Activated CD8-positive, alpha-beta memory T cell treated with anti-CD3 and anti-CD28 coated beads for 4 hours (primary cell): ENCODE measurements around the gene PTPN4.
"Not testable (repeated sequence)": the region's sequence is repeated elsewhere in the genome, so short reads cannot be mapped to it uniquely, and the experiment has no call there.

Experiments
- DNase-seq, 2 donors: peaks; one replicate each; pipeline ENCODE4 v3.0.0-alpha.2; 2020; ENCODE audit warnings: low read depth in 2 of 2

The PTPN4 gene

DNA sequence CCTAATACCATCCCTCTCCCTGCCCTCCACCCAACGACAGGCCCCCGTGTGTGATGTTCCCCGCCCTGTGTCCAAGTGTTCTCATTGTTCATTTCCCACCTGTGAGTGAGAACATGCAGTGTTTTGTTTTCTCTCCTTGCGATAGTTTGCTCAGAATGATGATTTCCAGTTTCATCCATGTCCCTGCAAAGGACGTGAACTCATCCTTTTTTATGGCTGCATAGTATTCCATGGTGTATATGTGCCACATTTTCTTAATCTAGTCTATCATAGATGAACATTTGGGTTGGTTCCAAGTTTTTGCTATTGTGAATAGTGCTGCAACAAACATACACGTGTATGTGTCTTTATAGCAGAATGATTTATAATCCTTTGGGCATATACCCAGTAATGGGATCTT, 44.7 kb downstream of the PTPN4 start:
- DNase-seq: not testable (repeated sequence)

DNA sequence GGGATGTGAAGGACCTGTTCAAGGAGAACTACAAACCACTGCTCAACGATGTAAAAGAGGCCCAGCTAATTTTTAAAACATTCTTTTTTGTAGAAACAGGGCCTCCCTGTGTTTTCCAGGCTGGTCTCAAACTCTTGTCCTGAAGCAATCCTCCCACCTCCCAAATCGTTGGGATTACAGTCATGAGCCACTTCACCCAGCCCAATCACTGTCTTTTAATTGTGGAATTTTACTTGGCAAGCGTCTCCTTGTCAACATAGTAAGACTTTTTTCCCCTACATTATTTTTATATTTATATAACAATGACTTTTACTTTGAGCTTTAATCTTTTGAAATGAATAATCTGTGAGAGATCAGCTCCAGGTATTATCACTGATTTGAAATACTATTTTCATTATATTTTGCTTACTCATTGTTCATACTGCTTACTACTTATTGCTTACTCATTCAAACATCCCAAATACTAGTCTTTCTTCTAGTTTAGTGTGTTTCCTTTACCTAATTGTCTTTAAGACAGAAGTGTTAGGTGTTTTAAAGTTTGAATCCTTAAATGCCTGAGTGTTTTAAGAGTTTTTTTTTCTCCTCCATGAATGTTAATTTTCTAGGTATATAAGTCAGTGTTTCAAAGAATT, 48.9 kb downstream of the PTPN4 start:
- DNase-seq: no peak

DNA sequence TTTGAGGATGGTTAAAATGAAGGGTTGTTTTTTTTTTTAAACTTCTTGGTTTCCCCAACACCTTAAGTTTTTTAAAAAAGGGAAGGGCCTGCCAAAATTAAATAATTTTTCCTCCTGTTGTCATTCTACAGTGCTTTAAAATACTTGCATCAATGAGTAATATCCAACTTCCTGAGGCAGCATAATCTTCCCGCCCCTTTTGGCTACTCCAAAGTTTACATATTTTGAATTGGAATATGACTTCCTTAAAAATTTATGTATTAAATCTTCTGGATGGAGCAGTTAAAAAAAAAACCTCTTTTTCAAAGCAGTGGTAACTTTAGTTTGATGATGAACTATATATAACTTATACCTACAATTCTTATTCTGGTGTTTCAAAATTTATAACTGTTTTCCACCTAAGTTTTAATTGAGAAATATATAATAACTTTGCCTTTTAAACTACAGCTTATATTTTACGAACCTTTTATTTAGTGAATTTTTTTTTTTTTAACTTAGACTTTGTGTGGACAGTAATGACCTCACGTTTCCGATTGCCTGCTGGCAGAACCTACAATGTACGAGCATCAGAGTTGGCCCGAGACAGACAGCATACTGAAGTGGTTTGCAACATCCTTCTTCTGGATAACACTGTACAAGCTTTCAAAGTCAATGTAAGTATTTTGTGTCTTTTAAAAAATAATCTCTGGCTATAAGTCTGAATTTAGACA, 49.8 kb downstream of the PTPN4 start:
- DNase-seq: no peak

DNA sequence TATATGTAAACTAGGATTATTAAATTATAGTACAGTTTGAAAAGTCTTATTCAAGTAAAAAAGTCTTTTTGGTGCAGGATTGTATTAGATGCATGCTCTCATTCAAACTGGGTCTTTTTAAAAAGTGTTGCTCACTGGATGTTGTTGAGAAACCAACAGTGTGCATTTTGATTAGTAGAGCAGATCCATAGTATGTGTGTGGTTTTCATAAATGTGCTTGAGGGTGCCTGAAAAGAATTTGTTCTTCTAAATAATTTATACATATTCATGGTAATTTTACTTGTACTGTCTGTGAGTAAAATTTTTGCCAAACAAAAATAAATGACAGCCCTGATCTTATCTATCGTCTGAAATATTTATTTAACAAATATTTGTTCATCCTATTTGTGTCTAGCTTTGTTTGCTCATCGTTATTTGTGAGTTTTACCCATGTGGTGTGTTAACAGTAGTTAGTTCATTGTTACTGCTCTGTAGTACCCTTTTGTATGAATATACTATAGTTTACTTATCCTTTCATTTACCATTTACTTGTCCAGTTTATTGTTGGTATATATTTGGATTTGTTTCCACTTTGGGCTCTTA, 50.4 kb downstream of the PTPN4 start:
- no peak for DNase-seq

DNA sequence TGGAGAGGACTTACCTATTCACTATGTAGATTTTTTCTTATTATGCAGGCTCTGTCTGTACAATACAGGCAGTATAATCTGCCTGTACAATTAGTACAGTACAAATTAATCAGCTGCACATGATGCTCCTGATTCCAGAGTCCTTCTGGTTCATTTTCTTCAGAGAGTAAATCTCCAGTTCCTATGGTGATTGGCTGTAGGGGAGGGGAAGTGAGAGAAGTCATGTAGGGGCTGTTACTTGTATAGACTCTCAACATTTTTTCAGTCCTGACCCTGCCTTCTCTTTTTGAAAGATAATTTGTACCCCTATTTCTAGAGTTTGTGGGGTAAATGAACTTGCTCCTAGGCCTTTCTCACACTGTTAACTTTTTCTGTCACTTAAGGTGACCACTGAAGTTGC, 54.5 kb downstream of the PTPN4 start:
- no peak for DNase-seq

DNA sequence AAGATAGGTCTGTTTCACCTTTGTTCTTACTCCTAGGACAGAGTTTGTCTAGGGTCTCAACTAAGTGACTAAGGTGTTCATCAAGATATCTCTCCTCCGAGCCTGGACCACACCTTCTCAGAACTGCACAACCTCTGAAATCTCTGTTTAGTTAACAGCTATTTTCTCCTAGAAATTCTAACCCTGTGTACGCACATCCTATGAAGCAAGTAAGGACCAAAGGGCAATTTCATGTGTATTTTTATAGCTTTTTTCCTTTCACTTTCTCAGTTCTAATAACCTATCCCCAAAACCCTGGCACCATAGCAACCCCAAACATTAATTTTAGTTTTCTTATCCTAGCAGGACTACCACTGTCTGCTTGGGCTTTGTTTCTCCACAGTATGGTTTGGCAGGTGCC, 59.1 kb downstream of the PTPN4 start:
- no peak for DNase-seq

DNA sequence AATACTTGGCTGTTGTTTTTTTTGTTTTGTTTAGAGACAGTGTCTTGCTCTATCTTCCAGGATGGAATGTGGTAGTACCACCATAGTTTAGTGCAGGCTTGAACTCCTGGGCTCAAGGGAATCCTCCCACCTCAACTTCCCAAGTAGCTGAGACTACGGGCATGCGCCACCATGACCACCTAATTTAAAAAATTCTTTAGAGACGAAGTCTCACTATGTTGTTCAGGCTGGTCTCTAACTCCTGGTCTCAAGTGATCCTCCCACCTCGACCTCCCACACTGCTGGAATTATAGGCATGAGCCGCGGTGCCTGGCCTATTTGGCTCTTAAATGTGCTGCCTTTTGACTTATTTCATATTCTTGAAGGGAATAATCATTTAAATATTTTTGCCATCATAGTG, 60.1 kb downstream of the PTPN4 start:
- DNase-seq: no peak

DNA sequence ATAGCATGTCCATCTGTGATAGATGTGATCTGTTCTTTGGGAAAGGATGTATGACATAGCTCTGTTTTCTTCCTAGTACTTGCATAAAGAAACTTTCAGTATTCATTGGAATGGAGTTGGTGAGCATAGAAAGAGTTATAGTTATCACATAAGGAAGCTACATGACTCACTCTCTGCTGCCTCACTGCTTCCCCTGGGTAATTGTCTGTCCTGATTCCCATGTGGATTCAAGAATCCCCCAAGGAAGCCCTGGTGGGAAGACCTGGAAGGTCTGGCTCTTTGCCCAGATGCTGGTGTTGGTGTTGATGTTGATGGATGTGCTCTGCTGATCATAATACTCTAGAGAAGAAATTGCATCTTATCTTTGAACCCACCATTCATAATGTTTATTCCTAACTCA, 60.6 kb downstream of the PTPN4 start:
- DNase-seq: no peak

DNA sequence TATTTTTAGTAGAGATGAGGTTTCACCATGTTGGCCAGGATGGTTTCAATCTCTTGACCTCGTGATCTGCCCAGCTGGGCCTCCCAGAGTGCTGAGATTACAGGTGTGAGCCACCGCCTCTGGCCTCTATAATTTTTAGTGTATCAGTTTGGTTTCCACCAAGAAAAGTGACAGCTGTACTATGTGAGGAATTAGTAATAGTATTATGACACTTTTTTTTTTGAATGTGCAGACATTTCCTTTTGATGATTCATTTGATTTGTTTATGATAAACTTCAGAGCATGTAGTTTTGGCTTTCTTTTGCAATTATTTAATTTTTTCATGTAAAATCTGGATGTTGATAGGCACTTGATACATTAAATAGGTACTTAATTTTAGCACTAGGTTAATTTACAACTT, 61.5 kb downstream of the PTPN4 start:
- DNase-seq: no peak

DNA sequence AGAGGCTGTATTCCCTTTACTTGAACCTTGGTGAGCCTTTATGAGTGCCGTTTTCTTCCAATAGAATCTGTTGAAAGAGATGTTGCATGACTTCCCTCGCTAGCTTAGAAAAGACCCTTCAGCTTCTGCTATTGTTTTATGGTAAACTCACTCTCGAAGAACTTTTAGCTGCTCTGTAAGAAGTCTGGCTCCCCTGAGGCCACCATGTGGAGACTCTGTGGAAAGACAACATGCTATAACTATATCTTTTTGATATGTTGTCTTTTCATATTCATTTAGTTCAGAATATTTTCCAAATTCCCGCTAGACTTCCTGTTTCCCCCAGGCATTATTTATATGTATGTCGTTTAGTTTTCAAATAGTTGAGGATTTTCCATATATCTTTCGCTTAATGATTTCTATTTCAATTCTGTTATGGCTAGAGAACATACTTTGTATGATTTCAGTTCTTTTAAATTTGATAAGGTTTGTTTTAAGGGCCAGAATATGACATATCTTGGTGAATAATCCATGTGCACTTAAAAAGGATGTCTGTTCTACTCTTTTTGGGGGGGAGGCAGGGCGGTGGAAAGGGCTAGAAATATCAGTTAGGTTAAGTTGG, 64.1 kb downstream of the PTPN4 start:
- no peak for DNase-seq

DNA sequence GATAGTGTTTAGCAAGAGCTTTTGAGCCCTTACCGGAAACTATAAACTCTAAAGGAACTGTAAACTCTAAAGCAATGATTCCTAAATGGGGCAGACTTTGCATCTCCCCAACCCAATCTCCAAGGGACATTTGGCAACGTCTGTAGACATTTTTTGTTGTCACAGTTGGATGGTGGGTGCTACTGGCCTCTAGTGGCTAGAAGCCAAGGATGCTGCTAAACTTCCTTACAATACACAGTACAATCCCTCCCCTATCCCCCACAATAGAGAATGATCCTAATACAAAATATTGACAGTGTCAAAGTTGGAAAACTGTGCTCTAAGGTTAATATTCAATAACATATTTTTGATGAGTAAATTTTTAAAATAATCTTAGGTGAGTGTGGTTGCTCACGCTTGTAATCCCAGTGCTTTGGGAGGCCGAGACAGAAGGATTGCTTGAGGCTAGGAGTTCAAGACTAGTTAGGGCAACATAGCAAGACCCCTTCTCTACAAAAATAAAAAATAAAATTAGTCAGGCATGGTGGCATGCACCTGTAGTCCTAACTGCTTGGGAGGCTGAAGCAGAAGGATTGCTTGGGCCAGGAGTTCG, 66.7 kb downstream of the PTPN4 start:
- DNase-seq: no peak

DNA sequence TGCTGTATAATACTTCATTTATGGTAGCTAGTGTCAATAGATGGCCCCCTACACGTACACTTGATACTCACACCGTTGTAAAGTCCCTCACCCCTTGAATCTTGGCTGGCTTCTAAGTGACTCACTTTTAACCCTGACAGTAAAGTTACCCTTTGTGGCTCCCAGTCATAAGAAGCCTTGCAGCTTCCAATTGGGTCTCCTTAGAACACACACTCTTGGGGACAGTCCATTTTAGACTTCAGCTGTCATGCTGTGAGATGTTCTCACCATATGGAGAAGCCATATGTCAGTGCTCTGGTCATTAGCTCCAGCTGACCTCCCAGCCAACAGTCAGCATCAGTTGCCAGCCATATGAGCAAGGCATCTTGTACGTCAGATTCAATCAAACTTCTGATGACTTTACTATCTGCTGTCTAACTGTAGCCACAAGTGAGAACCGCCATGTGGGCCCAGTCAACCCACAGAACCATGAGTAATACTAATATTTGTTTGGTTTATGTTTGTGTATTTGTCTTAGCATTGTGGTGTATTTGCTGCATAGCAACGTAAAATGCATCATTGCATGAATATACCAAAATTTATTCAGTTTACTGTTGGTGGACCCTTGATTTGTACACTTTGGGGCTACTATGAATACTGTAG, 68.3 kb downstream of the PTPN4 start:
- no peak for DNase-seq

DNA sequence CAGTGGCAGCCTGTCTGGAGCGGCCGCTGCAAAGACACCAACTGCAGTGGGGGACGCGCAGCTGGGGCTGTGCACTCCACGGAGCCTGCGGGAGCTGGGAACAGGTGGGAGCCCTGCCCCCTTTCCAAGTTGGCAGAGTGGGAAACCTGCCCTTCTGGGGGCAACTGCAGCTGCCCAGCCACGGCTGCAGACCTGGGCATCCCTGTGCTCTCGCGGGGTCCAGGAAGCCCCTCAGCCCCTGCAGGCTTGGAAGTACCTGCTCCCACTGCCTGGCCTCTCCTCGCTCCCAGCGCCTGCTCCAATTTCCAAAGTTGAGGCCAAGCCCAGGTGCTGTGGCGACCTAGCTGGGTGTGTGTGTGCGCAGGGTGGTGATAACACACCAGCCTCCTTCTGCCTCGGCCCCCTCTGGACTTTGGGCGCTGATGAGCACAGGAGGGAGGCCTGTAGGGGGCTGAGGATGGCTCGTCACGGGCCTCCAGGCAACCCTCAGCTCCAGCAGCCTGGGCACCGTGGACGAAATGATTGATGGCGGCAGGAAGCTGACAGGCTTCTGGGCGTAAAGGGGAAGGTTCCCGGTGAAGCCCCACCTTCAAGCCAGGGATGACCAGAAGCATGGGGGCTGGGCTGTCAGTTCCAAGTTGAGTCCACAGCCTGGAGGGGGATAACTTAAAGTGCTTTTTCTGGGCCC, 76.9 kb downstream of the PTPN4 start:
- DNase-seq: no peak

DNA sequence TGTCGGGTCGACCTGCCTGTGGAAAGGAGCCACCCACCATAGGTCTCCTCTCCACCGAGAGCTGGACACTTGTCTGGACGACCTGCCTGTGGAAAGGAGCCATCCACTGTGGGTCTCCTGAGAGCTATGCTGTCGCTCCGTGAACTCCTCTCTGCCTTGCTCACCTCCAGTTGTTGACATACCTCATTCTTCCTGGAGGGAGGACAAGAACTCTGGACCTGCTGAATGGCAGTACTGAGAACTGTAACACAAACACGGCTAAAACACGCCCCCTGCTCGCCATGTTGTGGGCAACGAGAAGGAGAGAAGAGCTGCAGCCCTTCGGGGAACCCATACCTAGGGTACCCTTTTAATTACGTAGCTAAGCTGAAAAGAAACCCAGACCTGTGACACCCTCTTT, 77.6 kb downstream of the PTPN4 start:
- no peak for DNase-seq

DNA sequence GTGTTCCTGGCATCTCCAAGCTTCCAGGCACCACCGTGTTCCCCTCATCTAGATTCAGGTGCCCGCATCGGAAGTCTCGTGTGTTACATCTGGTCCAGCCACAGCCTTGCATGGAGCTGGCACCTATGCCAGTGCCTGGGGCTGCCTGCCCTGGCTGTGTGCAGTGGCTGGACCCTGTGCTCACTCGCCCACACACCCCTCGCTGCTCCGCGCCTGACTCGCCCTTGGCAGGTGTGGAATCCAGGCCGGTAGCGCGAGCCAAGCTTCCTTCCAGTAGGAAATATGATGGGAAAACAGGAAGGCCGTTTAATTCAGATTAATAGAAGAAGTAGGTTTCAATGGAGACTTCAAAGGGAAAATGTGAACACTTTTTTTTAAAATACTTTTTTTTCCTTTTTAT, 78.0 kb downstream of the PTPN4 start:
- no peak for DNase-seq

DNA sequence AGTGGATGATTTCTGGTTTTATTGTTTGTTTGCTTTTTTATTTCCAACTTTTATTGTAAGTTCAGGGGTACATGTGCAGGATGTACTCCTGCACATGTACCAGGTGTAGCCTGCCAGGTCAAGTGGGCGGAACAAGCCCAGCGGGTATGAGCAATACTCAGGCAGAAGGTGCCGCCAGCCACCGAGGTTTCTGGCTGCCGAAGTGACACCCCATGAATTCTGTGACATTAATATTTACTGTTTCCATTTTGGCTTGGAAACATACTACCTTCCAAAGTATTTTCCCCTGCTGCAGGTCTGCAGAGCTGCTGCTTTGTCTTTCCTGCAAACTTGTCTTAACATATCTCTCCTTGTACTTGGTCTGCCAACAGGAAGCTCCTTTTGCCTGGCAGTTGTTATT, 78.5 kb downstream of the PTPN4 start:
- no peak for DNase-seq

DNA sequence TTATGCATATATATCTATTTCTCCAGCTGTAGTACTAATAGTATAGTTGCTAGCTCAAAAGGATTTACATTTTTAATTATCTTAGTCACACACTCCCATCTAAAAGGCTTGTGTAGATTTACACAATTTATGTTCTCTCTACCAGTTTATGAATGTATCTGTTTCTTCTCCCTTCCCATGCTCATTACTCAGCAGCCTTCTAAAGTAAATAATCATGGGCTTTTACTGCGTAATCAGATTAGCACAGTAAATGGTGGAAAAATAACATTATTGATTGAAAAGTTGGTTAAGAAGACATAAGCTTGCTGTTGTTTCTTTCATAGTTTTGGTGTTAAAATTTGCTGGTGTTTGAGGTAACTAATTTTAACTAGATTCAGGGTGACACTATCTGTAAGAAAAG, 81.8 kb downstream of the PTPN4 start:
- no peak for DNase-seq

DNA sequence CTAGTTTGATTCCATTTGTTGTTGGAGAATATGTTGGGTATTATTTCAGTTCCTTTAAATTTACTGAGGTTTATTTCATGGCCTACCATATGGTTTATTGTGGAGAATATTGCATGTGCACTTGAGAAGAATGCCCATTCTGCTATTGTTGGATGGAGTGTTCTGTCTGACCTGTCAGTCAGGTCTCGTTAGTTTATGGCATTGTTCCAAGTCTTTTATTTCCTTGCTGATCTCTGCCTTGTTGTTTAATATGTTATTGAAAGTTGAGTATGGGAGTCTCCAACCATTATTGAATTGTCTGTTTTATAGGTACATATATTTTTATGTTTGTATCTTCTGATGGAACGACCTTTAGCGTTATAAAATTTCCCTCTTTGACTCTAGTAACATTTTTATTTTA, 86.3 kb downstream of the PTPN4 start:
- no peak for DNase-seq

DNA sequence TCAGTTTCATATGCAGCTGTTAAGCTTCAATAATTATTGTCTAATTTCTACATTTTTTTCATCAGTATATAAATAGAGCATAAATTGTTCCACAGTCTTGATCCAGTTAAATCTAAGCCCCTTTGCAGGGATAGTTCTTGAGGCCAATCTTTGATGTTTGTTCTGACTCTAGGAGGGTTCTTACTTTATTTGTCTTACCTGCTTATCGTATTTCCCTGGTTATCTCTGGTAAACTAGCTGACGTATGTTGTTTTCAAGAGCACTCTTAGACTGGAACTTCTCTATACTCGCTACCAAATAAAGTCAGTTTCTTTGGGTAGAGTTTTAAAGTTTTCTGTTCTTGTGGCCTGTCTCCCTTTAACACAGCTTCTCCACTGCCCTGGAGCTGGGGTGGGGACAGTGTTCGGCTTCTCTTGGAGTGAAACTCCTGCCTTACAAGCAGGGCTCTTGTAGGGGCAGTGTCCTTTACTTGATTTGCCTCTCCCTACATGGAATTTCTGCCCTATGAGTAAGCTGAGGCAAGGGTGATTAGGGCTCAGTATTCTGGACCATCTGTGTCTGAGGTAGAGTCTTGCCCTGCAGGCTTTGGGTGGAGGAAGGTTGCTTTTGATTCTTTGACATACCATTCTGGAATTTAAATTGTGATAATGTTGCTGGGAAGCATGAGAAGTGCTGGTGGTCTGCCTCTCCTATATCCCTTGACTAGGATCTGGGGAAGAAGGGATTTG, 90.3 kb downstream of the PTPN4 start:
- no peak for DNase-seq

DNA sequence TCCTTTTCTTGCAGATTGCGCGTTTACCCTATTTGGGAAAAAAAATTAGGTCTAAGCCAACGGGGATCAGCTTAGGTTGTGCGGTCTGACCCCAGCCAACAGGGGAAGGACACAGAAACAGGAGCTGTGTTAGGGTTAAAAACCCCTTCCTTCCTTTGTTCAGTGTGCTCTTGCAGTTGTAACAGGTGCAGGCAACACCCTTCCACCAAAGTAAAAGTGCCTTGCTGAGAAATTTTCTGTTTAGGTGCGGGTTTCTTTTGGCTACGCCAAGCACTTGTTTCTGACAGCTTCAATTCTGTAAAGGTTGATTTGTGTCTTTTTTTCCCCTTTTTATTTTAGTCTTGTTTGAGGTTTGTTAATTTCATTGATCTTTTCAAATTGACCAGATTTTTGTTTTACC, 92.5 kb downstream of the PTPN4 start:
- DNase-seq: no peak
